Measurements from ENCODE around the gene ESR2. TPM values are rescaled to one million over a fixed set of nuclear protein-coding genes. Genes with fewer than 3 reads are reported as not detected.
A peak's percentile ranks its signal among the peaks of the same experiment; 100 is the strongest.

Gene ESR2
- total and polyA plus RNA-seq, 2 donors (not counting 3 experiments of a cell fraction or from before 2014, with no cell fraction given) = 0.10 to 0.58 TPM

- H3K9ac ChIP-seq (replicated peaks; ENCODE audit: extremely low read depth, insufficient read depth, low read length) = no peak overlapping the region
- no peak overlapping the region for H2AFZ ChIP-seq (ENCODE audit: low read depth, low read length)
- POLR2A ChIA-PET = no interaction called here
- no TSS peak for BruUV-seq (replicated peaks)
- TF ChIP-seq EZH2 (IDR thresholded peaks at IDR 0.05; ENCODE audit: borderline replicate concordance, low read depth, low read length, severe bottlenecking) (no peak), CTCF (IDR thresholded peaks at IDR 0.05; ENCODE audit: extremely low read depth in 1 of 2, insufficient read depth in 1 of 2, low read depth in 1 of 2, low read length in 2 of 2) (no peak), POLR2AphosphoS5 (IDR thresholded peaks at IDR 0.05; ENCODE audit: insufficient read depth, low read depth, low read length) (no peak), MYC (IDR thresholded peaks at IDR 0.05; ENCODE audit: low read depth, low read length) (no peak)
- CTCF ChIA-PET = interaction anchor here (2.6 to 4.4 kb wide), 2 partner anchors 61 to 70 kb away, joined by 10 to 20 read pairs; partner anchors contain the start of gene ESR2
- H3K27ac ChIP-seq (ENCODE audit: insufficient read depth, low read depth, low read length) = peak overlapping the region; percentile 88
- H4K20me1 ChIP-seq (replicated peaks; ENCODE audit: control insufficient read depth, extremely low read depth, insufficient read depth, low read length) = no peaks in the 10 kb centered on the region
- no peaks in the 10 kb centered on the region for H3K79me2 ChIP-seq (ENCODE audit: control insufficient read depth, insufficient read depth, low read length)
- dilution Hi-C loops (cut with MboI; ENCODE audit: extremely low pct_ligation_motif_present, low sequenced_read_pairs) = no loop called here
- H3K27me3 ChIP-seq (ENCODE audit: control insufficient read depth in 2 of 2, insufficient read depth in 2 of 2, low read length in 2 of 2) = no peaks in the 10 kb centered on the region
- no peak for FAIRE-seq
- H3K9me3 ChIP-seq (replicated peaks; ENCODE audit: control insufficient read depth, insufficient read depth, low read length) = no peaks in the 10 kb centered on the region
- DNase-seq (ENCODE audit: low read depth, low spot score) = no peak
- H3K9me1 ChIP-seq (replicated peaks; ENCODE audit: control insufficient read depth, extremely low read depth, insufficient read depth, low read length) = no peaks in the 10 kb centered on the region
- no peak overlapping the region for H3K4me3 ChIP-seq (replicated peaks in 1 of 3; ENCODE audit: insufficient read depth in 1 of 3, low read depth in 1 of 3, low read length in 3 of 3)
- no peak overlapping the region for H3K4me2 ChIP-seq (ENCODE audit: insufficient read depth, low read length)
- no peaks in the 10 kb centered on the region for H3K36me3 ChIP-seq (ENCODE audit: control insufficient read depth in 2 of 2, extremely low read depth in 1 of 2, insufficient read depth in 2 of 2, low read length in 2 of 2)
- H3K4me1 ChIP-seq (ENCODE audit: control insufficient read depth, extremely low read depth, insufficient read depth, low read length) = peaks cover 24% of the 10 kb centered on the region
- intact Hi-C loops (cut with micrococcal nuclease) = no loop called here
Measured at GRCh38 chr14:64233531-64234190, 60.5 kb downstream of the ESR2 start.

GRCh38 chr14:64232944-64233343 is 61.2 kb downstream of the ESR2 start:
- ChIA-PET POLR2A (no interaction called here), CTCF (interaction anchor here (2.6 to 4.4 kb wide), 2 partner anchors 61 to 71 kb away, joined by 10 to 20 read pairs; partner anchors contain the start of gene ESR2)
- dilution Hi-C loops (cut with MboI; ENCODE audit: extremely low pct_ligation_motif_present, low sequenced_read_pairs) = no loop called here

More at GRCh38 chr14:64232944-64233343, 61.2 kb downstream of the ESR2 start:
- no peaks in the 10 kb centered on the region for H3K9me1 ChIP-seq (replicated peaks; ENCODE audit: control insufficient read depth, extremely low read depth, insufficient read depth, low read length)
- H3K9ac ChIP-seq (replicated peaks; ENCODE audit: extremely low read depth, insufficient read depth, low read length) = peak overlapping the region; percentile 43
- intact Hi-C loops (cut with micrococcal nuclease) = loop anchor here (1.0 kb wide), 2 partner anchors 47 to 61 kb away; partner anchors contain the start of gene ESR2
- H2AFZ ChIP-seq (ENCODE audit: low read depth, low read length) = no peak overlapping the region
- TSS peak; percentile 58 for BruUV-seq (replicated peaks)
- no peaks in the 10 kb centered on the region for H4K20me1 ChIP-seq (replicated peaks; ENCODE audit: control insufficient read depth, extremely low read depth, insufficient read depth, low read length)
- H3K9me3 ChIP-seq (replicated peaks; ENCODE audit: control insufficient read depth, insufficient read depth, low read length) = no peaks in the 10 kb centered on the region
- H3K4me2 ChIP-seq (ENCODE audit: insufficient read depth, low read length) = peak overlapping the region; percentile 39
- peak overlapping the region; percentile 88 for H3K27ac ChIP-seq (ENCODE audit: insufficient read depth, low read depth, low read length)
- no peaks in the 10 kb centered on the region for H3K79me2 ChIP-seq (ENCODE audit: control insufficient read depth, insufficient read depth, low read length)
- no peak for TF ChIP-seq FOS (IDR thresholded peaks at IDR 0.05; ENCODE audit: borderline replicate concordance, insufficient read depth, low read length)
- no peak for TF ChIP-seq POLR2AphosphoS5 (IDR thresholded peaks at IDR 0.05; ENCODE audit: insufficient read depth, low read depth, low read length)
- no peak for TF ChIP-seq MYC (IDR thresholded peaks at IDR 0.05; ENCODE audit: low read depth, low read length)
- TF ChIP-seq POLR2A (IDR thresholded peaks at IDR 0.05; ENCODE audit: low read depth, low read length) = no peak
- no peak for TF ChIP-seq EZH2 (IDR thresholded peaks at IDR 0.05; ENCODE audit: borderline replicate concordance, low read depth, low read length, severe bottlenecking)
- FAIRE-seq (no peak), DNase-seq (ENCODE audit: low read depth, low spot score) (no peak)
- H3K4me3 ChIP-seq (replicated peaks in 1 of 3; ENCODE audit: insufficient read depth in 1 of 3, low read depth in 1 of 3, low read length in 3 of 3) = no peak overlapping the region
- H3K4me1 ChIP-seq (ENCODE audit: control insufficient read depth, extremely low read depth, insufficient read depth, low read length) = peaks cover 24% of the 10 kb centered on the region
- H3K36me3 ChIP-seq (ENCODE audit: control insufficient read depth in 2 of 2, extremely low read depth in 1 of 2, insufficient read depth in 2 of 2, low read length in 2 of 2) = no peaks in the 10 kb centered on the region
- H3K27me3 ChIP-seq (ENCODE audit: control insufficient read depth in 2 of 2, insufficient read depth in 2 of 2, low read length in 2 of 2) = no peaks in the 10 kb centered on the region
